Stimulated activated CD8-positive, alpha-beta memory T cell treated with anti-CD3 and anti-CD28 coated beads, Interleukin-12 subunit alpha, Interleukin-12 subunit beta, amount 100 ng/mL, for 24 hours (primary cell): ENCODE measurements around the gene MAP2K3.

ENCODE experiments used
- DNase-seq: peaks from one replicate; pipeline ENCODE4 v3.0.0-alpha.2; 2020; ENCODE audit errors: extremely low read depth

MAP2K3 gene

DNA sequence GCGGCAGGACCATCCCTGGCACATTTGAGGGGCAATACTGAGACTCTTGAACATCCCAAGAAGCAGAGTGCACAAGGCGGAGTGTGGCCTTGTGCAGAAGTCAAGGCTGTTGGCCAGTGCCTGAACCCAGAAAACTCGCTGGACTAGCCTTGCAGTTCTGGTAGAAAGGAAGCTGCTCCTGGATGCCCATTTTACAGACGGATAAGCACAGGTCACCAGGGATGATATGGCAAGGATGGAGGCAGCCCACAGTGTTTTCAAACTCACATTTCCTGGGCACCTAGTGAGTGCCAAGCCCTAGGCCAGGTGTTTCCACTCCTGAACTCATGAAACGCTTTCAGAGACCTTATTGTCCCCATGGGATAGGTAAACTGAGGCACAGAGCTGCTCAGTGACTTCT, 1.7 kb upstream of the MAP2K3 start:
- DNase-seq = no peak

- DNase-seq = no peak
Measured at GRCh38 chr17:21283482-21284318, 811 bp upstream of the MAP2K3 start.

DNA sequence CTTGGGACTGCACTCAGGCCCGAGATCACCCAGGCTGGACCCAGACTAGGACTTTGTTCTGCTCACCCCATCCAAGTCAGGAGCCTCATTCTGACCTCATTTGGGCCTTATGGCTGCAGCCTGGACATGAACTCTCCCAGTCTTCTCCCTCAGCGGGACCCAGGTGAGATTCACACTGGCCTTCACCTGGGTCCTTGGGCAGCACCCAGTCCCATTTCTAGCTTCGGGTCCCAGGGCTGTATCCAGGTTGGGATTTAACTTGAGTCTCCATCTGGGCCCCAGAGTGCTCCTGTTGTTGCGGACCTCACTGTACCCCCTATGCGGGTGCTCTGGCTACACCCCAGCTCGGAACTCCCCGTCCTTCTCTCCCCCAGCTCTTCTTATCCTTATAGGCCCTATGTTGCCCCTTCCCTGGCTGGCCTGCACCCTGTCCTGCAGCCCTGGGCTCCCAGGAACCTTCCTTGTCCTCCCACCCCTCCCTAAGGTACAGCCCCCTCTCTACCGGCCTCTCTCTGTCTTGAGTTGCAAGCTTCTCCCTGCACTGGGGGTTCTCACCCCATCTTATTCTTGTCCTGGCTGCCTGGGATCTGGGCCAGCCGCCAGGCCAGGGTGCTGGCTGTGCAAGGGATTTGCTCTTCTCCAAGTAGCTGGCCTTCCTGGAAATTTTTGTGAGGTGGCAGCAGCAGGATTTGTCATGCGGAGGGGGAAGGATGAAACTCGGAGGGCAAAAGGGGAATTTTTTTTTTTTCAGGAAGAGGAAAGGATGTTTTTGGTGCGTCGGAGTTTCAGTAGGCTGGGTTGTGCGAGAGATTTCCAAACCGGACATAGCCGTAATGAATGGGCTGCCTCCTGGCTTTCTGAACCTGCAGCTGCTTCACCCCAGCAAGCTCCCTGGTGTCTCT, 904 bp downstream of the MAP2K3 start:
- no peak for DNase-seq

DNA sequence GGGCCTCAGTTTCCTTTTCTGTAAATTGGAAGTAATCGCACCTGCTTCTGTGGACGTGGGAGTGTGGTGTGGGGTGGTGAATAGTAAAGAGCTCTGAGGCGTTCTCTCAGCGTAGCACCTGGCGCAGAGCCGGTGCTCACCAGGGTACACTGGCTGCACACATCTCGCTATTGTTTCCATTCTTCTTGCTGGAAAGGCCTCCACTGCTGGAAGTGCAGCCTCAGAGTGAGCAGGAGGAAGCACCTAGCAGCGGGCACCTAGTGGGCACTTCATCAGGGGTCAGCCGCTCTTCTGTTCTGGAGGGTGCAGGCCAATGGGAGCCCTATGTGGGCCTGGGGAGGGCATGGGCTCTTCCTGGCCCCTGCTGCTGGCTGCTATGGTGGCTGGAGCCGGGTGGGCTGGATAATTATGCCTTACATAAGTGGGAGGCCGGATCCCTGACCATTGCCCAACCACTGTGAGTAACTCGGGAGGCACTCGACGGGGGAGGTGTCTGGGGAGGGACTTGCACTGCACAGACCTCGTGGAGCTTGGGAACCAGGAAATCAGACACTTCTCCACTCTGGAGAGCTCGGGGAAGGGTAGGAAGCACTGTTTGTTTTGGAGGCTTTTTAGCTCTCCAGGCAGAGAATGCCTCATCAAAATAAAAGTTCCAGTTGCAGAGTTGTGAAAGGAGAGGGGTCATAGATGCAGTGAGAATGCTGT, 1.7 kb downstream of the MAP2K3 start:
- DNase-seq = no peak

DNA sequence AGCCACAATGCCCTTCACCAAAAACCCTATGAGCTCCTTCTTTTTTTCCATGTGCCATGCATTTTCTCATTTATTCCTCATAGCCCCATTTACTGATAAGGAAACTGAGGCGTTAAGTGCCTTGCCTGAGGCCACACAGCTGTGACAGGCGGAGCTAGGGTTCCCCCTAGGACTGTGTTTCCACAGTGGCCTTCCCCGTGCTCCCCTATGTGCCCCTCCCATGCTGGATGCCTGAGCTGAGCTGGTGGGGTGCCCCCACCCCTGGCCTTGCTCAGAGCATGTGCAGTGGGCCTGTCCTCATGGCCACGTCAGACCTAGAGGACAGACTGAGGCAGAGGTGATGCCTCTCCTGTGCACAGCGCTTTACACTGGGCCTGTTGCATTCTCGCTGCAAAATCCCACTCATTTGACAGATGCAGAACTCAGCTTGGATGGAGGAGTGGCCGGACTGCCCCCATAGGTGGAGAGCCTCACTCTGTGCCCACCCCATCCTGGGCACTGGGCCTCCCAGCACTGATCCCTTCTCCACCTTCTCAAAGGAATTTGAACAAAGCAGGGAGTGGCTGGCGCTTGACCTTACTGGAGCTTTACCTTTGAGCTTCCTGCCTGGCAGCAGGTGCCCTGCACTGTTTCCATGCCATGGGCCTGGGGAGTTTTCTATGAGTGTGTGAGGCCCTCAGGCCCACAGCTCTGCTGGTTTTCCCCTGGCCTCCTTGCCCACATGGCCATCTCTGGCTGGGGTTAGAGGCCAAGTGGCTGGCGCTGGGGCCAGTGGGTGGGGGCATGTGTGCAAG, 2.6 kb downstream of the MAP2K3 start:
- DNase-seq = no peak

DNA sequence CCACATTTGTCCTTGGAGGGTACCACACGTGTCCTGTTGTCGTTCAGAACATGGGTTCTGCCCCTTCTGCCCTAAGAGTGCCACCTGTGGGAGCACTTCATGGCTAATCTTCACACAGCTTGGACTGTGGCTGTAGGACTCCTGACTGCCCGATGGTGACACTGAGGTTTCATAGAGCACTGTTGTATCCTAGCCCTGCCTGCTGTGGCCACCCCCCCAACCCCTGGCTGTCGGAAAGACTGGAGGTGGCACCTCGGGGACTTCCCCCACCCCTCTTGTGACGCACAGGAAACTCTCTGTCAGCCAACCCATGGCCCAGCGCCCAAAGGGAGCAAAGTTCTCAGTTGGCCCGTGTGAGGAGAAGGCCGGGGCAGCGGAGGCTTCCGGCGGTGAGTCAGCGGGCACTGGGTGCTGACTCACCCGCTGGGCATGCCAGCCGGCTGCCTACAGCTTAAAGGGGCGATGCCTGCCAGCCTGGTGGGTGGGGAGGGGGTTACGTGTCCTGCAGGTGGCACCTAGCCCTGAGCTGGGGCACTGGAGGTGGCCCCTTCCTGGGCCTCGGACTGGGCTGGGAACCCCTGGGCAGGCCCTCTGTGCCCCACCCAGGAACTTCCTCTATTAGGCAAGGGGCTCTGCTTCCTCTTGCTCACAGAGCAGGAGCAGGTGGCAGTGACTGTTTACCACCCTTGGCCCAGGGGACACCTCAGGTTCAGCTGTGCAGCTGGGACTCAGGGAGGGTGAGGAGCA, 3.4 kb downstream of the MAP2K3 start:
- peak; percentile 96 for DNase-seq

DNA sequence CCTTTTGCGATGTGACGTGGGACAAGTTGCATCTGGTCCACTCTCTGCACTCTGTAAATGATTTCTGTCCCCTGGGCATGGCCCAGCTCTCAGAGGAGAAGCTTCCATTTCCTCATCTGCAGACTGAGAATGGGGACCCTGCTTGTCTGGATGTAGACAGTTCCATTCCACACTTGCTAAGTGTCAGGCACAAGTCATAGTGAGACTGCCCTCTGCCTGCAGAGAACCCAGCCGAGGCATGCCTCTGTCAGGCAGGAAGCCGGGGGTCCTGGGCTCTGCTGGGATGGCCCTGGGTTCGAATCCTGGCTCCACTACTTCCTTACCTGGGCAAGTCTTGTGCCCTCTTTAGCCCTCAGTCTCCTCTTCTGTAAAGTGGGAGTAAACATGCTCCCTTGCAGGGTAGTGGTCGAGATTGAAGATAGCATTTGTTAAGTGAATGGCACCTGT, 4.1 kb downstream of the MAP2K3 start:
- DNase-seq = no peak

DNA sequence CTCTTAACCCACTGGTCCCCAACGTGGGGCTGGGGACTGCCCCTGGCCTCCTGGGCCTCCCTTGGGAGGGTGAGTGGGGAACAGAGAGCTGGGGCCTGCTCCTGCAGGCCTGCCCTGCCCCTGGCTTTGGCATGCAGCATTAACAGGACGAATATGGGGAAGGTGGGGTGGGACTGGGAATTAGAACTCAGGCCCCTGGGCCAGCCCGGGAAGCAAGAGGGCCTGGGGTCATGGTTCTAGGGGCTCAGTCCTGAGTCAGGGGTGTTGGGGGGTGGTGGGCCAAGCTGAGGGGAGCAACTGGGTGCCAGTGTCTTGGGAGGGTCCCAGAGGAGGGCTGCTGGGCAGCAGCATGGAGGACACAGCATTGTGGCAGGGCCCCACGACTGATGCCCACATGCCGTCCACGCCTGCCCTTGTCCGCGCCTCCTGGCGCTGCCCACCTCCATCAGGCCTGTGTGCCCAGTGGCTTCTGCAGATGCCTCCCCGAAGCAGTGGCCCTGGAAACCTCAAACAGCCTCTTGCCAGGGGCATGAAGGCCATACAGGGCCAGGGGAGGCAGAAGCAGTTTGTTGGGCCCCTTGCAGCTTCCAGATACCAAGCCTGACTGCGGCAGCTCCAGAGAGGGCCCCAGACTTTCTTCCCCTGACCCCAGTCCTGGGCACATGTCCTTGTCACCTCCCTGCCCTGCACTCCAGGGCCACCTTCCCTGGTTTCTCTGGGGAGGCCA, 4.8 kb downstream of the MAP2K3 start:
- no peak for DNase-seq

- no peak for DNase-seq
Measured at GRCh38 chr17:21289902-21290571, 5.5 kb downstream of the MAP2K3 start.

GRCh38 chr17:21291357-21291756, 6.8 kb downstream of the MAP2K3 start:
- no peak for DNase-seq

- DNase-seq = no peak
Measured at GRCh38 chr17:21291862-21292261, 7.4 kb downstream of the MAP2K3 start.

GRCh38 chr17:21292867-21293830, 8.6 kb downstream of the MAP2K3 start:
- no peak for DNase-seq

DNA sequence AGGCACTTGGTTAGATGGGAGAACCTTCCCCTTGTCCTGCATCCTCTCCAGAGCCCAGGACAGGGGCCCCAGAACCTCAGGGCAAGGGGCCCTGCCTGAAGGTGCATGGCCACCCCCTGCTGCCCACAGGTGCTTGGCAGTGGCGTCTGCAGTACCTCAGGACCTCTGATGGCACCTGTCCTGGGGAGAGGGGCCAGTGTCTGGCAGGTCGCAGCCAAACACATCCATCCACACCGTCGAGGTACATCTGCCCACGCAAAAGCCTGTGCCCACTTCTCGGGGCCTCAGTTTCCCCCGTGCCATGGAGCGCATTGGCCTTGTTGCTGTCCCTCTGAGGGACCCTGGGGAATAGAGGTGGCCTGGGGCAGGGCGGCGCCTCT, 9.3 kb downstream of the MAP2K3 start:
- DNase-seq = no peak

GRCh38 chr17:21294321-21295035, 10.0 kb downstream of the MAP2K3 start:
- no peak for DNase-seq

DNA sequence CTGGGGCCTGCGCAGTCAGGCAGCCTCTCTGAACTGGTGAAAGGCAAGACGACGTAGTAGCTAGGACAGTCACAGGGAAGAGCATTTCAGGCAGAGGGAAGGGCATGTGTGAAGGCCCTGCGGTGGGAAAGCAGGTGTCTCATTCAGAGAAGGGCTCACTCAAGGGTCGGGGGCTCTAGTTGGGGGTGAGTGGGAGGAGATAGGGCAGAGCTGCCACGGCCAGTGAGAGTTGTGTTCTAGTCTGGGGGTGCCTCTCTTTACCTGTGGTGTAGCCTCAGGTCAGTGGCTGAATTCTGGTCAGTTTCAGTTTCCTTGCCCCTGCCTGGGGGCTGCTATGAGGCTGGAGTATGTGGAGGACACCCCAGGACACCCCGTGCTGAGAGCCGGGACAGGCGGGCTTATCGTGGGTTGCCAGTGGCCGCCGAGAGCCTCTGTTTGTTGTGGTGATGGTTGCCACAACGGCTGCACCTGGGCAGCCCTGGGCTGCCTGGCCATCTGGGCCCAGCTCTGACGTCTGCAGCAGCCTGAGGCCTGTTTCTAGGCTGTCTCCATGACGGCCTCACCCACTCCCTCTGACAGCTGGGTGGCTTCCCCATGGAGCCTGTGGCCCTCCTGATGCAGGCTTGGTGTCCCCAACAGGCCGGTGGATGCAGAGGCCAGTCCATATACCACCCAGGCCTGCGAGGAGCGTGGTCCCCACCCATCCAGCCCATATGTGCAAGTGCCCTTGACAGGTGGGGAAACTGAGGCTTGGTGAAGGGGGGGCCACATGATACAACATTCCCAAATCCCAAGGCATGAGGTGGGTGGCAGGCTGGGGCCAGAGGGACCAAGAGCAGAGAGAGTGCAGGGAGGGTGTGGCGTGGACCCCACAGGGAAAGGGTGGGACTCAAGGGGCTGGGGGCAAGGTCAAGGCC, 10.8 kb downstream of the MAP2K3 start:
- no peak for DNase-seq
